H54 (cell line): Measurements from ENCODE around the gene CDC14C.
"Not testable (repeated sequence)": the region's sequence is repeated elsewhere in the genome, so short reads cannot be mapped to it uniquely, and the experiment has no call there.

Source experiments
- DNase-seq: peaks from one replicate; pipeline ENCODE4 v3.0.0; 2011; ENCODE audit warnings: low spot score, mixed read lengths; ENCODE audit not compliant: insufficient read length
- FAIRE-seq: peaks from 3 replicates; lab custom pipeline; 2011; peaks lifted over from hg19 to GRCh38; lab: Jason Lieb, UNC
- POLR2A ChIP-seq: IDR thresholded peaks from 2 replicates; pipeline ENCODE4 v1.6.1; 2011; ENCODE audit warnings: low read depth, mild to moderate bottlenecking, low read length

Gene CDC14C

DNA sequence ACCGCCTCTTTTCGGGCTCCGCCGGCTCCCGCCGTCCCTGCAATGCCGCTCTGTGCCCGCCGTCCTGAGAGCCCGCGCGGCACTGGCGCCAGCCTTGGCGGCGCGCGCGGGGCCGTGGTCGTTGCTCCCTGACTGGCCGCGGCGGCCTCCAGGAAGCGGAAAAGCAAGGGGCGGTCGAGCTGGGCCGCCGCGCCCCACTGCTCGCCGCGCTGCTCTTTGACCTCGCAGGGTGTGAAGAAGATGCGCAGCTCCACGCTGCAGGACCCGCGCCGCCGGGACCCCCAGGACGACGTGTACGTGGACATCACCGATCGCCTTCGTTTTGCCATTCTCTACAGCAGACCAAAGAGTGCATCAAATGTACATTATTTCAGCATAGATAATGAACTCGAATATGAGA is at the start of gene CDC14C:
CDC14C (plus strand) TSS at position 115 of the 400 bp plus-strand sequence; CDS start at position 241, 126 bp downstream.
- TF ChIP-seq POLR2A, result no peak
- DNase-seq, result no peak
- FAIRE-seq, result no peak

GRCh38 chr7:48875045-48875916 is 49.1 kb upstream of the CDC14C start:
- TF ChIP-seq POLR2A, result no peak
- FAIRE-seq (peak; percentile 90), DNase-seq (peak; percentile 8)

- TF ChIP-seq POLR2A, result no peak
- DNase-seq (no peak), FAIRE-seq (no peak)
Observed at GRCh38 chr7:48876087-48876486, 48.3 kb upstream of the CDC14C start.

DNA sequence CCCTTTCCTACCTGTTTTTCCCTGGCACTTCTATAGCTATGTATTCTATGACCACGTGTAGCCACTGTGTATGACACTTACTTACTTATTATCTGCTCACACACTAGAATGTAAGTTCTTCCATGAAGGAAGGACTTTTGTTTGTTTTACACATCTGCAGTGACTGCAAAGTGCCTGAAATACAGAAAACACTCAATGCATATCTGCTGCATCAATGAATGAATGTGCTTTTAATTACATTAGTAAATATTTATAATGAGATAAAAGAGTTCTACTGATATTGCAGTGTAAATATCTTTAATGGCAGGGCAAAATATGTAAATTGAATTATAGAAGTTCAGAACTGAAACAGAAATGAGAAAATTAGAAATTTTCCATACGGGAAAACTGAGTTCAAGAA is 43.5 kb upstream of the CDC14C start:
- FAIRE-seq (no peak), DNase-seq (no peak)
- TF ChIP-seq POLR2A, result no peak

- no peak for TF ChIP-seq POLR2A
- DNase-seq (peak; percentile 8), FAIRE-seq (no peak)
Observed at GRCh38 chr7:48887500-48887899, 36.8 kb upstream of the CDC14C start.

GRCh38 chr7:48894574-48894973 is 29.8 kb upstream of the CDC14C start:
- no peak for TF ChIP-seq POLR2A
- DNase-seq (no peak), FAIRE-seq (no peak)

DNA sequence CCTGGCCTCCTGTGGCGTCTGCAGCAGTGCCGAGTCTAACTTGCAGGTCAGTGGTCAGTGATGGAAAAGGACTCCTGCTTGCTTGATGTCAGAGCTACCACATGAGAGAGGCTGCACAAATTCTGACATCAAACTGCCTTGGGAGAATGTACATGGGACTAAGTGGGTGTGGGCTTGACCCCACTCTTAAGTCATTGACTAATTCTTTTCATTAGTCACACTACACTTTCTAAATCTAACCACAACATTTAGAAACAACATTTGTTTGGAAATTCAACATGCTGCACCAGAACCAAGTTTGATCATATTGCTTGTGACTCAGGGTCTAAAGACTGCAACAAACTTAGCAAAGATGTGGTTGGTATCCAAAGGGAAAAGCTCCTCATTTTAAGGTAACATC is 24.4 kb upstream of the CDC14C start:
- FAIRE-seq (no peak), DNase-seq (no peak)
- no peak for TF ChIP-seq POLR2A

DNA sequence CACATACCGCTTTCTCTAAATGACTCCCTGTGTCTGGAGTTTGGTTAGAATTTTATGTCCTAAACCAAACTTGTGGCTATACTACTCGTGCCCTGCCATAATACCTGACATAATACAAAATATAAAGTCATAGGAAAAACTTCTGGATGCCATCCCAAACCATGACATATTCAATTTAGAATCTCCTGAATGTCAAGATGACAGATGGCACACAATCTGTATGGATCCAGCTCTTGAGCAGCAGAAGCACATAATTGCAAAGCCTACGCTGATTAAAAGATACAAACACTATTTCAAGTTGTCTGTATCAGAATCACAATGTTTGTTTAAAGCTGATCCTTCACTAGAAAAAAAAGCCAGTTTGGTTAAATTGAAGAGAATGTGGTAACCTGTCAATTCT is 22.4 kb upstream of the CDC14C start:
- no peak for FAIRE-seq
- no peak for TF ChIP-seq POLR2A

GRCh38 chr7:48904975-48905374 is 19.4 kb upstream of the CDC14C start:
- no peak for TF ChIP-seq POLR2A
- no peak for FAIRE-seq
- no peak for DNase-seq

More for the DNA sequence above, 22.4 kb upstream of the CDC14C start:
- no peak for DNase-seq

GRCh38 chr7:48905686-48906085 is 18.7 kb upstream of the CDC14C start:
- FAIRE-seq, result peak; percentile 27
- DNase-seq, result not testable (repeated sequence)

DNA sequence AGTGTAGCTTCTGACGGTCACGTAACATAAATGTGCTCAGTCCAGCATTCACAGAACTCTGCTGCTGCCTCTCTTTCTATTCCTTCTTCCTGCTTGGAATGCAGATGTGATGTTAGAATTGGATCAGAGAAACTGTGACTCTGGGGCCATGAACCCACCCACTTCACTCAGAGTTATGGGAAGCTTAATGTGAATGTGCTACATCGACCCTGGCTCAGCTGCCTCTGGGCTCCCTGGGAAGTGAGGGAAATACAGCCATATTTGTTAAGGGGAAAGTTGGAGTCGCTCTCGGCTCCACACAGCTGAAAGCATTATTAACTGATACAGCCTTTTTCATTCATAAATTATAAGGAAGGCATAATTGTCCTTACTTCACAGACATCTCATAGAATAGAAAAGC is 14.5 kb upstream of the CDC14C start:
- DNase-seq, FAIRE-seq: not testable (repeated sequence)

- no peak for FAIRE-seq
- no peak for TF ChIP-seq POLR2A
- DNase-seq, result no peak
Observed at GRCh38 chr7:48931481-48931880, 7.1 kb downstream of the CDC14C start.

- no peak for TF ChIP-seq POLR2A
- DNase-seq, result no peak
- FAIRE-seq, result no peak
Observed at GRCh38 chr7:48932126-48932910, 8.0 kb downstream of the CDC14C start.

GRCh38 chr7:48933549-48934085 is 9.3 kb downstream of the CDC14C start:
- TF ChIP-seq POLR2A, result no peak
- FAIRE-seq (no peak), DNase-seq (no peak)
